Stimulated activated CD4-positive, alpha-beta T cell treated with anti-CD3 and anti-CD28 coated beads, Interleukin-15, amount 100 ng/mL, for 24 hours (primary cell): ENCODE data around the gene DEFB132.
A peak's percentile ranks its signal among the peaks of the same experiment; 100 is the strongest.

ENCODE experiments used
- DNase-seq: peaks from one replicate; pipeline ENCODE4 v3.0.0-alpha.2; 2020

The DEFB132 gene

GRCh38 chr20:266596-267562 is 9.4 kb downstream of the DEFB132 start:
- DNase-seq, result peak; percentile 95

- no peak for DNase-seq
Observed at GRCh38 chr20:270517-270916, 13.0 kb downstream of the DEFB132 start.

GRCh38 chr20:271069-271468 is 13.5 kb downstream of the DEFB132 start:
- DNase-seq, result no peak

GRCh38 chr20:271528-271927 is 14.0 kb downstream of the DEFB132 start:
- DNase-seq, result no peak

- DNase-seq, result no peak
Observed at GRCh38 chr20:272718-273117, 15.2 kb downstream of the DEFB132 start.

GRCh38 chr20:273884-274283 is 16.4 kb downstream of the DEFB132 start:
- DNase-seq, result no peak

GRCh38 chr20:275791-276190 is 18.3 kb downstream of the DEFB132 start:
- DNase-seq, result no peak

- DNase-seq, result no peak
Observed at GRCh38 chr20:276620-277495, 19.3 kb downstream of the DEFB132 start.

- DNase-seq, result no peak
Observed at GRCh38 chr20:277496-277781, 19.9 kb downstream of the DEFB132 start.

- DNase-seq, result no peak
Observed at GRCh38 chr20:278181-278580, 20.7 kb downstream of the DEFB132 start.

- DNase-seq, result no peak
Observed at GRCh38 chr20:278607-279571, 21.4 kb downstream of the DEFB132 start.

- DNase-seq, result no peak
Observed at GRCh38 chr20:284172-284571, 26.6 kb downstream of the DEFB132 start.

GRCh38 chr20:286508-286907 is 29.0 kb downstream of the DEFB132 start:
- DNase-seq, result no peak

GRCh38 chr20:288956-289692 is 31.6 kb downstream of the DEFB132 start:
- no peak for DNase-seq

- no peak for DNase-seq
Observed at GRCh38 chr20:289693-290083, 32.2 kb downstream of the DEFB132 start.

- peak; percentile 94 for DNase-seq
Observed at GRCh38 chr20:290084-290831, 32.7 kb downstream of the DEFB132 start, which contains the start of gene C20orf96. Gene C20orf96 (minus strand): TSS chr20:290750. CDS start chr20:290610, 140 bp downstream.

GRCh38 chr20:294602-295001 is 37.1 kb downstream of the DEFB132 start:
- no peak for DNase-seq

- DNase-seq, result no peak
Observed at GRCh38 chr20:295804-296203, 38.3 kb downstream of the DEFB132 start.

- DNase-seq, result peak; percentile 89
Observed at GRCh38 chr20:297098-297924, 39.8 kb downstream of the DEFB132 start, which contains the start of gene ZCCHC3. Gene ZCCHC3 (plus strand): TSS chr20:297570. CDS start chr20:297587, 17 bp downstream.
